ENCODE data around the gene DIDO1. TPM values are rescaled to one million over a fixed set of nuclear protein-coding genes. Genes with fewer than 3 reads are reported as not detected.
A peak's percentile ranks its signal among the peaks of the same experiment; 100 is the strongest.

Gene DIDO1
- total RNA-seq, 1 experiment from 2014 or later: 108 TPM

- H3K4me3 ChIP-seq: no peak overlapping the region
- H3K36me3 ChIP-seq: peaks cover 99% of the 10 kb centered on the region
- H3K27me3 ChIP-seq: no peaks in the 10 kb centered on the region
- no peaks in the 10 kb centered on the region for H3K4me1 ChIP-seq
- no peaks in the 10 kb centered on the region for H3K9me3 ChIP-seq (replicated peaks)
- DNase-seq: no peak
- no peak overlapping the region for H3K27ac ChIP-seq
Observed at GRCh38 chr20:62906647-62907375, 19.5 kb downstream of the DIDO1 start.

- H3K27ac ChIP-seq: no peak overlapping the region
- no peak for DNase-seq
- H3K4me3 ChIP-seq: no peak overlapping the region
- no peaks in the 10 kb centered on the region for H3K27me3 ChIP-seq
- no peaks in the 10 kb centered on the region for H3K9me3 ChIP-seq (replicated peaks)
- no peaks in the 10 kb centered on the region for H3K4me1 ChIP-seq
- H3K36me3 ChIP-seq: peaks cover 99% of the 10 kb centered on the region
Observed at GRCh38 chr20:62906209-62906608, 20.1 kb downstream of the DIDO1 start.

- no peaks in the 10 kb centered on the region for H3K27me3 ChIP-seq
- H3K4me1 ChIP-seq: no peaks in the 10 kb centered on the region; the same call in 1 of the 2 replicates
- H3K36me3 ChIP-seq: peaks cover 97% of the 10 kb centered on the region
- no peaks in the 10 kb centered on the region for H3K9me3 ChIP-seq (replicated peaks)
- H3K27ac ChIP-seq: no peak overlapping the region
- no peak overlapping the region for H3K4me3 ChIP-seq
- no peak for DNase-seq
Observed at GRCh38 chr20:62905536-62906117, 20.7 kb downstream of the DIDO1 start.

DNA sequence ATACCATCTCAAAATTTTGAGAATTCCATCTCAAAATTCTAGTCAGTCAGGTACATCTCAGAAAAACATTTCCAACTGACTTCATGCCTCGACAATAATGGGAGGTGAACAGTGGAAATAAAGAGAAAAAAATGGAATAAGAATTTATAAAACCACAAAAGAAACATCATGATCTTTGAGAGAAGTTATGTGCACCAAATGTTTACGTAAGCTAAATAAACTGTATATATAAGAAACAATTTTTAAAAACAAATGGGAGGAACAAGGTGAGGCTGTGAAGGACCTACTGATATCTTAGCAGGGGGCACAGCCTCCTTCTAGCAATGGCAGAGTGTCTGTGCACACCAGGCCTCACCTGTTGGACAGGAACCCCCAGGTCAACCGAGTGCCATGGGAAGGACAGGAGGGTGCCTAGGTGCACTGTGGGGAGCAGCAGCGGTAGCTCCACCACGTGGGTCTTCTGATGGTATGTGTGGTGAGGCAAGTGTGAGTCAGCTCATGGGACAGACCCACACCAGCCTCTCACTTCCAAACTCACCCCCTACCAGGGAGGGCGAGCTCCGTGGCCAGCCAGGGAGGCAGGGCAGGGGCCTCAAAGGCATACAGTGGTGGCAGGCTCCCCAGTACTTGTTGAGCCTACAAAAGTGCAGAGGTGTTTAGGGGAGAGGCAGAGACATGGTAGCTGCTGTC is 23.2 kb downstream of the DIDO1 start:
- DNase-seq: no peak
- Histone ChIP-seq H3K36me3 (peaks cover 72% of the 10 kb centered on the region), H3K9me3 (replicated peaks) (no peaks in the 10 kb centered on the region), H3K27me3 (no peaks in the 10 kb centered on the region), H3K27ac (no peak overlapping the region), H3K4me1 (no peaks in the 10 kb centered on the region; the same call in 1 of the 2 replicates), H3K4me3 (no peak overlapping the region)

- Histone ChIP-seq H3K27me3 (no peaks in the 10 kb centered on the region), H3K36me3 (peaks cover 60% of the 10 kb centered on the region), H3K27ac (no peak overlapping the region), H3K9me3 (replicated peaks) (no peaks in the 10 kb centered on the region), H3K4me3 (no peak overlapping the region), H3K4me1 (no peaks in the 10 kb centered on the region; the same call in 1 of the 2 replicates)
- no peak for DNase-seq
Observed at GRCh38 chr20:62901891-62902290, 24.4 kb downstream of the DIDO1 start.

- Histone ChIP-seq H3K9me3 (replicated peaks) (no peaks in the 10 kb centered on the region), H3K4me1 (no peaks in the 10 kb centered on the region; the same call in 1 of the 2 replicates), H3K27ac (no peak overlapping the region), H3K27me3 (no peaks in the 10 kb centered on the region), H3K36me3 (peaks cover 54% of the 10 kb centered on the region), H3K4me3 (no peak overlapping the region)
- no peak for DNase-seq
Observed at GRCh38 chr20:62900692-62901584, 25.4 kb downstream of the DIDO1 start.

DNA sequence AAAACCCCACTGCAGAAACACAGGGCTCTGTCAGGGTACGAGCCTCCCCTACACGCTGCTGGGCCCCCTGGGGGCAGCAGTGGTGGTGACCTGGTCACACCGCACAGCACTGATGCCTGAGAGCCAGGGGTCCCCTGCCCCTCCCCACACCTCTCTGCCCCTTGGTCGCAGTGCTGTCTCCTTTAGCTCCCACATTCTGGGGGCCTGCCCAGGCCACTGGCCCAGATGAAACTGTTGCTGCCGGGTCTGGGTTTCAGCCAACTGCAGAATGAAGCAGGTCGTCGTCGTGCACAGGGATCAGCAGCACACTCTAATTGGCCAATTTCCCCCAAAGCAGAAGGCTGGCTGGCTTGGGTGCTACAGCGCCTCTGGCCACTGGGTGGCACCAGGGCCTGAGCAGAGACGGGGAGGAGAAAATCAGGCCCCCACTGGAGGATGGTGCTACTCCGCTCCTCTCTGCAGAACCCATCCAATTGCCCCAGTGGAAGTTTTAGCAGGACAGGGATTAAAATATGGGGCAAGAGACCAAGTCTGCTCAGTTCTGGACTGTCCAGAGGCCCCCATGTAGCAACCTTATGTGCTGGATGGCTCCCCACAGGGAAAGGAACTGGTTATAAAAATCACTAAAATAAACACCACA is 26.1 kb downstream of the DIDO1 start:
- DNase-seq: peak; percentile 80 to 85
- no peaks in the 10 kb centered on the region for H3K27me3 ChIP-seq
- no peaks in the 10 kb centered on the region; the same call in 1 of the 2 replicates for H3K4me1 ChIP-seq
- no peak overlapping the region for H3K4me3 ChIP-seq
- H3K36me3 ChIP-seq: peaks cover 46% of the 10 kb centered on the region
- H3K9me3 ChIP-seq (replicated peaks): no peaks in the 10 kb centered on the region
- H3K27ac ChIP-seq: no peak overlapping the region

GRCh38 chr20:62899633-62900051 is 26.7 kb downstream of the DIDO1 start:
- Histone ChIP-seq H3K27ac (no peak overlapping the region), H3K36me3 (peaks cover 46% of the 10 kb centered on the region)

DNA sequence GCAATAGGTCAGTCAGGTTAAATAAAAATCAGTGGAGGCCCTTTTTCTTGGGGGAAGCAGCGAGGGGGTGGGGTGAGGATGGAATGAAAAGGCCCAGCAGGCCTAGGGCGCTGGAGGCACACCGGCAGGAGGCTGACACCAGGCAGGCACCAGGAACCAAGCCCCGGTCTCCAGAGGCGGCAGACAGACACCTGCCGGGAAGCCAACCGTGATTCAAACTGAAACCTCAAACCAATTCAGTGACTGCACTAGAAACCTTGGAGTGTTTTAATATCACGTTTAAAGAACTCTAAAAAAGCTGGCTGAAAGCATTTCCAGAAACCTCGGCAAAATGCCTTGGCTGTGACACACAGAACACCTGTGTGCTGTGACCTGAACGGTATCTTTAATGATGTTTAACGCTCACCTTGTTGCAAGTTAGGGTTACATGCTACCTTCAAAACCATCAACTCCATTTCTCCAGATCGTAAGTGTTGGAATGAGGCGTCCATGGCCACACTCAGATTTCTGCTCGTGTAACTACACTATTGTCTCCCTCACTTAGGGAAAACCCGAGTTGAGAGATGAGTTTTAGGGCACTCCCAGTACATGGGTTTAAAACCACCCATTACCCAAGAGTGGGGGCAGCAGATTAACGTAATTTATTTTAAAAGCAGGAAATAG is 27.2 kb downstream of the DIDO1 start:
- Histone ChIP-seq H3K27me3 (no peaks in the 10 kb centered on the region), H3K36me3 (peaks cover 48% of the 10 kb centered on the region), H3K4me1 (no peaks in the 10 kb centered on the region; the same call in 1 of the 2 replicates), H3K9me3 (replicated peaks) (no peaks in the 10 kb centered on the region), H3K27ac (no peak overlapping the region), H3K4me3 (no peak overlapping the region)
- no peak for DNase-seq

More at GRCh38 chr20:62899633-62900051, 26.7 kb downstream of the DIDO1 start:
- DNase-seq: no peak
- Histone ChIP-seq H3K4me1 (no peaks in the 10 kb centered on the region; the same call in 1 of the 2 replicates), H3K27me3 (no peaks in the 10 kb centered on the region), H3K4me3 (no peak overlapping the region), H3K9me3 (replicated peaks) (no peaks in the 10 kb centered on the region)

DNA sequence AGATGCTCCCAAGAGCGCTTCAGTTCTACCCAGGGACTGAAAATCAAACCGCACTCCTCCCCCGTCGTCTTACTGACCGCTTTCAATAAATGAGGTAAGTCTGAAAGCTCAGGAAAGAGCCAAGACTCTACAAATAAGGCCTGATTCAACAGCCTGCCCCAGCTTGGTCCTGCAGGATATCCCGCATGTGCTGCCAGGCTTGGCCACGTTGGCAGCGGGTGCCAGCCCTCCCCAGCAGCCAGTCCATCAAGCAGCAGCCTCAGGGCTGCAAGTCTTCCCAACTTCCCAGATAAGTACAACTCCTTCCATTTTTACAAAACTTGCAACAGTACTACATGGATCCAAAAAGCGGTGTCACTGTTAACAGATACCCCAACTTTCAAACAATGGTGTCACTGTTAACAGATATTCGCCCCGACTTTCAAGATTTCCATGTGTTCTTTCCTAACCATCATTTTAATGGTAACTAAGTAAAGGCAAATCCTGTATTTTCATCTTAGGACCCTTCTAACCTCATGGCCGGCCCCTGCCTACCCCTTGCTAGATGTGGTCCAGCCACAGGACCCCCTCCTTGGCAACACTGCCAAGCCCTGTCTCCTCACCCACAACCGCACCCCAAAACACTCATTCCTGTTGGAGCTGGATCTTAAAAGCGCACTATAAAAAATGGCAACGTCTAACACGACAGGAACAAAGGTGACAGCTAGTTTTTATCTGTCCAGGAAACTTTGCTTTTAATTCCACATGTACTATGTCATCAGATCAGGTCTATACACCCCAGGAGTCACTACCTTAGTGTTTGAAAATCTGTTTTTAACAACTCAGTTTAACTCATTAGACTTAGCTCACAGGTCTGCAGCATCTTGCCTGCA is 28.0 kb downstream of the DIDO1 start:
- Histone ChIP-seq H3K27me3 (no peaks in the 10 kb centered on the region), H3K4me3 (no peak overlapping the region), H3K36me3 (peaks cover 48% of the 10 kb centered on the region), H3K9me3 (replicated peaks) (no peaks in the 10 kb centered on the region), H3K4me1 (no peaks in the 10 kb centered on the region; the same call in 1 of the 2 replicates), H3K27ac (no peak overlapping the region)
- DNase-seq: no peak

- Histone ChIP-seq H3K4me1 (no peaks in the 10 kb centered on the region; the same call in 1 of the 2 replicates), H3K4me3 (no peak overlapping the region), H3K36me3 (peaks cover 48% of the 10 kb centered on the region)
Observed at GRCh38 chr20:62897666-62898065, 28.6 kb downstream of the DIDO1 start.

DNA sequence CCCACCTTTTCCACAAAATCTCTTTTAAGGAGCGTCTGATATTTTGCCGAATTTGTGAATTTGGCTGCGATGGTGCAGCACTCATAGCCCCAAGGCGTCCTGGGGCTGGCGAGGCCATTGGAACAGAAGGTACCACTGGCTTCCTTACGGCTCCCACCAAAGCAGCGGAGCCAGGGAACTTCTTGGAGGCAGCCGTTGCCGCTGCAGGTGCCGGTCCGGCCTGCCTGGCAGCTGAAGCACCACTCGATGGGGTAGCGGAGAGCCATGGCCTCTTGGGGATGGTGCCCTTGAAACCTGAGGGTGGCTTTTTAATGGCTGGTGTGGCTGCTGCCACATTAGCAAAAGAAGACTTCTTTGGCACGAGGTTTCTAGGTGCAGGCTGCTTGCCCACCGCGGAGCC is 29.8 kb downstream of the DIDO1 start:
- DNase-seq: no peak
- Histone ChIP-seq H3K4me1 (peaks cover 8% of the 10 kb centered on the region), H3K27me3 (no peaks in the 10 kb centered on the region), H3K9me3 (replicated peaks) (no peaks in the 10 kb centered on the region), H3K4me3 (no peak overlapping the region), H3K36me3 (peaks cover 48% of the 10 kb centered on the region), H3K27ac (no peak overlapping the region)

More at GRCh38 chr20:62897666-62898065, 28.6 kb downstream of the DIDO1 start:
- no peaks in the 10 kb centered on the region for H3K27me3 ChIP-seq
- H3K27ac ChIP-seq: no peak overlapping the region
- no peak for DNase-seq
- H3K9me3 ChIP-seq (replicated peaks): no peaks in the 10 kb centered on the region

DNA sequence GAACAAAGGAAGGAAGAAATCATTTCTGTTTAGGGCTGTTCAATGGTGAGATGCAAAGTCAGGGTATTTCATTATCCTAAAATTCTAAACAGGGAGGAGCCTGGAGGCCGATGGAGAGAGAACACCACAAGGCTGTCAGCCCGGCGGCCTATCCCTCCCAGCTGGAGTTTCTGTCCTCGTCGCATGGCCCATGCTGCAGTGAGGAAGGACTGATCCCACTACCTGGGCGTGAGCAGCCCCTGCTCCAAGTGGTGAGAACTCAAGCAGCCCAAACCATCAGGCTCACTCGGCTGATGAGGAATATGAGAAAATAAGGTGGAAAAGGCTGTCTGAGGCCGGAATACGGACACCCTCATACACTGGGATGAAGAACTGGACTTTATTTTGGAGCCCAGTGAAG is 30.8 kb downstream of the DIDO1 start:
- Histone ChIP-seq H3K4me1 (peaks cover 17% of the 10 kb centered on the region), H3K27me3 (no peaks in the 10 kb centered on the region), H3K36me3 (peaks cover 46% of the 10 kb centered on the region), H3K4me3 (no peak overlapping the region), H3K27ac (no peak overlapping the region), H3K9me3 (replicated peaks) (no peaks in the 10 kb centered on the region)
- DNase-seq: no peak

Measured in SJCRH30 (cell line).